SU-DHL-6 (cell line): Measurements from ENCODE around the gene MEIOB.

Experiments
- EZH2phosphoT487 ChIP-seq: fragments of 200-600 bp; sonication (generic), shearing (Covaris generic); conservative IDR thresholded peaks from 2 replicates; pipeline ENCODE4 v1.6.1; 2018; ENCODE audit warnings: mild to moderate bottlenecking, antibody characterized with exemption, low read length, moderate library complexity, mixed read lengths
- TF ChIP-seq, protein P1 (sequence below): fragments of 200-600 bp; sonication (generic); IDR thresholded peaks from one replicate; pipeline ENCODE4 v1.5.1; 2017; ENCODE audit warnings: antibody characterized with exemption, mild to moderate bottlenecking, low read length, moderate library complexity; ENCODE audit not compliant: insufficient read depth, poor library complexity, severe bottlenecking

DNA sequence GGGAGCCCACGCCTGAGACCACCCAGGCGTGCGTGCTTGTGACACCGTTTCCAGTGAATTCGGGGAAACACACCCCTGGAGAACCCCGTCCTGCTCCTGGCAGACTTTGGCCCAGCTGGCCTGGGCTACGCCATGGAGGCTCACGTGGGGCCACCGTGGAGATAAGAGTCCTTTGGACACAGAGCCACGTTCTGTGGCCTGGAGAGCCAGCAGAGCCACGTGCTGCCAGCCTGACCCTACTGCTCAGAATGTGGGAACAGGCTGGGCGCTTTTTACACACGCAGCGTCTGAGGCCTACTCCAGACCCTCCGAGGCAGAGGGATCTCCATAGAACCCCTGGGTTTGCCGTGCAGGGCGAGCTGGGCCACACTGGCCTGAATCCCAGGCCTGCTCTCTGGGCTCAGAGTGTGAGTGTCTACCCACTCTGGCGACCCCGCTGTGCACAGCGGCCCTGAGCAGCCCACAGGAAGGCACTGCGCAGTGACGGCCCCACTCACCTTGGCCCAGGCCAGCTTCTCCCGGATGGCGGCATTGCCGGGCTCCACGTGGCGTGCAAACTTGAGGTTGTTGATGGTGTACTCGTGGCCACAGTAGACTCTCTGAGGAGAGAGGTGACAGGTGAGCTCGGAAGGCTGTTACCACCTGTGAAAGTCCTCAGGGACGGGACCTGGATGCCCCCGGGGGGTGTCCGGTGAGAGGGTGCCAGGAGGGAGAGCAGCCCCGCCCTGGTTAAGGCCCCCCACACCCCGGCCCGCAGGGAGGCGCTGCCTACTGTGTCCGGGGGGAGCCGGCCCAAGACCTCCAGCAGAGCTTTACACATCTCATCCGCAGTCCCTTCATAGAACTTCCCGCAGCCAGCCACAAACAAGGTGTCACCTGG lies 55.3 kb downstream of the MEIOB start:
- TF ChIP-seq, protein P1, sequence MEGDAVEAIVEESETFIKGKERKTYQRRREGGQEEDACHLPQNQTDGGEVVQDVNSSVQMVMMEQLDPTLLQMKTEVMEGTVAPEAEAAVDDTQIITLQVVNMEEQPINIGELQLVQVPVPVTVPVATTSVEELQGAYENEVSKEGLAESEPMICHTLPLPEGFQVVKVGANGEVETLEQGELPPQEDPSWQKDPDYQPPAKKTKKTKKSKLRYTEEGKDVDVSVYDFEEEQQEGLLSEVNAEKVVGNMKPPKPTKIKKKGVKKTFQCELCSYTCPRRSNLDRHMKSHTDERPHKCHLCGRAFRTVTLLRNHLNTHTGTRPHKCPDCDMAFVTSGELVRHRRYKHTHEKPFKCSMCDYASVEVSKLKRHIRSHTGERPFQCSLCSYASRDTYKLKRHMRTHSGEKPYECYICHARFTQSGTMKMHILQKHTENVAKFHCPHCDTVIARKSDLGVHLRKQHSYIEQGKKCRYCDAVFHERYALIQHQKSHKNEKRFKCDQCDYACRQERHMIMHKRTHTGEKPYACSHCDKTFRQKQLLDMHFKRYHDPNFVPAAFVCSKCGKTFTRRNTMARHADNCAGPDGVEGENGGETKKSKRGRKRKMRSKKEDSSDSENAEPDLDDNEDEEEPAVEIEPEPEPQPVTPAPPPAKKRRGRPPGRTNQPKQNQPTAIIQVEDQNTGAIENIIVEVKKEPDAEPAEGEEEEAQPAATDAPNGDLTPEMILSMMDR = no peak
- no peak for TF ChIP-seq EZH2phosphoT487
